ENCODE results near the gene ADAMTSL2.

DNA sequence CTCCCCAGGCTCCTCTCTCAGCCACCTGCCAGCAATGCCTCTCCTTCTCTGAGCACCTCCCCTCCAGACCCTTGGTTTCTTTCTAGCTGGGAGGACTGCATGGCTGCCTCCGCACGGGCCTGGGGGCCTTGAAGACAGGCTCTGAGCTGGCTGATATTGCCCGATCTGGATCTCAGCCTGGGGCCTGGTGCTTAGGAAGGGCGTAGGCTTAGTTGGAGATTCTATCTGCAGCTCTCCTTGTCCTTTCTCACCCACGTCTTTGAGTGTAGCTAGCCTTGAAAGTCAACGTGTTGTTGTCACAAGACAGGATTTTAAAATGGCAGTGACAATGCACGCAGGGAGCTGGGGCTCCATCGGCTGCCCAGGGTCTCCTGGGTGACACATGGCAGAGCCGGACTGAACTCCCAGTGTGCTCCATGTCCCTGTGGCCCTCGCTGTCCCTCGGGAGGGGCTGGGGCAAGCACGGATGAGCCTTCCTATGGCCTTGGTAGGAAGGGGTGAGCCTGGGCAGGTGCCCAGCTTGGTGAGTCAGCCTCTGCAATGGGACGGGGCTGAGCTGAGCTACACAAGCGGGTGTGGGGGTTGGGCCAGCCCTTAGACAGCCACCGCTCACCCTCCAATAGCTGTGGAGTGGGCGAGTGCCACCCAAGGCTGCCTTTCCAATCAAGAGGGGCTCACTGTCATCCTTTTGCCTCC lies 9.4 kb downstream of the ADAMTSL2 start:
- TF ChIP-seq TCF12 (IDR thresholded peaks at IDR 0.05) (no peak), EP300 (IDR thresholded peaks at IDR 0.05; ENCODE audit: borderline replicate concordance in 1 of 2, low read depth in 1 of 2, low read length in 1 of 2) (no peak), NRF1 (IDR thresholded peaks at IDR 0.05; ENCODE audit: low read depth, low read length) (no peak), GATA2 (CRISPR knock-in tag; IDR thresholded peaks at IDR 0.05) (no peak), JUND (IDR thresholded peaks at IDR 0.05) (no peak)
- TF ChIP-seq, protein P1, sequence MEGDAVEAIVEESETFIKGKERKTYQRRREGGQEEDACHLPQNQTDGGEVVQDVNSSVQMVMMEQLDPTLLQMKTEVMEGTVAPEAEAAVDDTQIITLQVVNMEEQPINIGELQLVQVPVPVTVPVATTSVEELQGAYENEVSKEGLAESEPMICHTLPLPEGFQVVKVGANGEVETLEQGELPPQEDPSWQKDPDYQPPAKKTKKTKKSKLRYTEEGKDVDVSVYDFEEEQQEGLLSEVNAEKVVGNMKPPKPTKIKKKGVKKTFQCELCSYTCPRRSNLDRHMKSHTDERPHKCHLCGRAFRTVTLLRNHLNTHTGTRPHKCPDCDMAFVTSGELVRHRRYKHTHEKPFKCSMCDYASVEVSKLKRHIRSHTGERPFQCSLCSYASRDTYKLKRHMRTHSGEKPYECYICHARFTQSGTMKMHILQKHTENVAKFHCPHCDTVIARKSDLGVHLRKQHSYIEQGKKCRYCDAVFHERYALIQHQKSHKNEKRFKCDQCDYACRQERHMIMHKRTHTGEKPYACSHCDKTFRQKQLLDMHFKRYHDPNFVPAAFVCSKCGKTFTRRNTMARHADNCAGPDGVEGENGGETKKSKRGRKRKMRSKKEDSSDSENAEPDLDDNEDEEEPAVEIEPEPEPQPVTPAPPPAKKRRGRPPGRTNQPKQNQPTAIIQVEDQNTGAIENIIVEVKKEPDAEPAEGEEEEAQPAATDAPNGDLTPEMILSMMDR (IDR thresholded peaks at IDR 0.05): no peak
- TF ChIP-seq, protein P2, sequence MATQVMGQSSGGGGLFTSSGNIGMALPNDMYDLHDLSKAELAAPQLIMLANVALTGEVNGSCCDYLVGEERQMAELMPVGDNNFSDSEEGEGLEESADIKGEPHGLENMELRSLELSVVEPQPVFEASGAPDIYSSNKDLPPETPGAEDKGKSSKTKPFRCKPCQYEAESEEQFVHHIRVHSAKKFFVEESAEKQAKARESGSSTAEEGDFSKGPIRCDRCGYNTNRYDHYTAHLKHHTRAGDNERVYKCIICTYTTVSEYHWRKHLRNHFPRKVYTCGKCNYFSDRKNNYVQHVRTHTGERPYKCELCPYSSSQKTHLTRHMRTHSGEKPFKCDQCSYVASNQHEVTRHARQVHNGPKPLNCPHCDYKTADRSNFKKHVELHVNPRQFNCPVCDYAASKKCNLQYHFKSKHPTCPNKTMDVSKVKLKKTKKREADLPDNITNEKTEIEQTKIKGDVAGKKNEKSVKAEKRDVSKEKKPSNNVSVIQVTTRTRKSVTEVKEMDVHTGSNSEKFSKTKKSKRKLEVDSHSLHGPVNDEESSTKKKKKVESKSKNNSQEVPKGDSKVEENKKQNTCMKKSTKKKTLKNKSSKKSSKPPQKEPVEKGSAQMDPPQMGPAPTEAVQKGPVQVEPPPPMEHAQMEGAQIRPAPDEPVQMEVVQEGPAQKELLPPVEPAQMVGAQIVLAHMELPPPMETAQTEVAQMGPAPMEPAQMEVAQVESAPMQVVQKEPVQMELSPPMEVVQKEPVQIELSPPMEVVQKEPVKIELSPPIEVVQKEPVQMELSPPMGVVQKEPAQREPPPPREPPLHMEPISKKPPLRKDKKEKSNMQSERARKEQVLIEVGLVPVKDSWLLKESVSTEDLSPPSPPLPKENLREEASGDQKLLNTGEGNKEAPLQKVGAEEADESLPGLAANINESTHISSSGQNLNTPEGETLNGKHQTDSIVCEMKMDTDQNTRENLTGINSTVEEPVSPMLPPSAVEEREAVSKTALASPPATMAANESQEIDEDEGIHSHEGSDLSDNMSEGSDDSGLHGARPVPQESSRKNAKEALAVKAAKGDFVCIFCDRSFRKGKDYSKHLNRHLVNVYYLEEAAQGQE (IDR thresholded peaks at IDR 0.05; ENCODE audit: low read depth, low read length): no peak
- TF ChIP-seq, protein P3, sequence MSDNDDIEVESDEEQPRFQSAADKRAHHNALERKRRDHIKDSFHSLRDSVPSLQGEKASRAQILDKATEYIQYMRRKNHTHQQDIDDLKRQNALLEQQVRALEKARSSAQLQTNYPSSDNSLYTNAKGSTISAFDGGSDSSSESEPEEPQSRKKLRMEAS (IDR thresholded peaks at IDR 0.05; ENCODE audit: low read depth): no peak

Data from SK-N-SH (cell line).